Kasumi-1 (cell line): ENCODE results near the gene GMDS.

Experiments
- DNase-seq, 2 experiments: peaks; one replicate each; lab custom pipeline; 2025; lab: John Stamatoyannopoulos, UW

GMDS gene

GRCh38 chr6:1739220-1739619, 506.2 kb downstream of the GMDS start:
- DNase-seq = no peak

GRCh38 chr6:1738558-1739081, 506.8 kb downstream of the GMDS start:
- DNase-seq = no peak

- no peak for DNase-seq
Measured at GRCh38 chr6:1737463-1738311, 507.7 kb downstream of the GMDS start.

- DNase-seq = no peak
Measured at GRCh38 chr6:1736346-1737105, 508.9 kb downstream of the GMDS start.

GRCh38 chr6:1735239-1735803, 510.1 kb downstream of the GMDS start:
- no peak for DNase-seq

- no peak for DNase-seq
Measured at GRCh38 chr6:1730882-1731281, 514.5 kb downstream of the GMDS start.

GRCh38 chr6:1729750-1730140, 515.7 kb downstream of the GMDS start:
- DNase-seq = no peak

GRCh38 chr6:1729133-1729749, 516.2 kb downstream of the GMDS start:
- DNase-seq = no peak

- no peak for DNase-seq
Measured at GRCh38 chr6:1726341-1726768, 519.0 kb downstream of the GMDS start.

- no peak for DNase-seq
Measured at GRCh38 chr6:1724616-1725015, 520.8 kb downstream of the GMDS start.

- DNase-seq = no peak
Measured at GRCh38 chr6:1724124-1724523, 521.3 kb downstream of the GMDS start.

GRCh38 chr6:1722801-1723200, 522.6 kb downstream of the GMDS start:
- DNase-seq = no peak

GRCh38 chr6:1720620-1721322, 524.6 kb downstream of the GMDS start:
- DNase-seq = no peak

- DNase-seq = no peak
Measured at GRCh38 chr6:1719922-1720321, 525.5 kb downstream of the GMDS start.

GRCh38 chr6:1716868-1717267, 528.5 kb downstream of the GMDS start:
- no peak for DNase-seq

- no peak for DNase-seq
Measured at GRCh38 chr6:1716396-1716795, 529.0 kb downstream of the GMDS start.

GRCh38 chr6:1715336-1715735, 530.1 kb downstream of the GMDS start:
- DNase-seq = no peak

GRCh38 chr6:1714654-1715053, 530.8 kb downstream of the GMDS start:
- no peak for DNase-seq

- DNase-seq = no peak
Measured at GRCh38 chr6:1713016-1713600, 532.3 kb downstream of the GMDS start.

- no peak for DNase-seq
Measured at GRCh38 chr6:1712451-1712850, 533.0 kb downstream of the GMDS start.

- DNase-seq = no peak
Measured at GRCh38 chr6:1711136-1711535, 534.3 kb downstream of the GMDS start.
